DOHH2 (cell line): Measurements from ENCODE around the gene STK16.

ENCODE experiments used
- H3F3A ChIP-seq: fragments of 200-600 bp; sonication (generic), shearing (Covaris generic); 2 replicates; pipeline ENCODE4 v1.6.0; 2016; ENCODE audit warnings: antibody characterized with exemption, mild to moderate bottlenecking; ENCODE audit not compliant: control insufficient read depth, insufficient read depth
- H3K27ac ChIP-seq: fragments of 200-600 bp; sonication (generic); 2 replicates; pipeline ENCODE4 v1.5.1; 2014; ENCODE audit warnings: low read depth, mild to moderate bottlenecking, low read length, moderate library complexity
- H3K27me3 ChIP-seq: fragments of 200-600 bp; sonication (generic); 2 replicates; pipeline ENCODE4 v1.6.1; 2014; ENCODE audit warnings: mild to moderate bottlenecking, low read length, mixed read lengths; ENCODE audit not compliant: control insufficient read depth
- H3K36me3 ChIP-seq: fragments of 200-600 bp; sonication (generic); 2 replicates; pipeline ENCODE4 v1.6.1; 2014; ENCODE audit warnings: mild to moderate bottlenecking, low read length, moderate library complexity, mixed read lengths; ENCODE audit not compliant: control insufficient read depth
- H3K4me1 ChIP-seq: fragments of 200-600 bp; sonication (generic); 2 replicates; pipeline ENCODE4 v1.6.1; 2014; ENCODE audit warnings: mild to moderate bottlenecking, low read length, mixed read lengths; ENCODE audit not compliant: control insufficient read depth
- H3K4me2 ChIP-seq: fragments of 200-600 bp; sonication (generic); 2 replicates; pipeline ENCODE4 v1.6.0; 2014; ENCODE audit warnings: mild to moderate bottlenecking, low read length, moderate library complexity
- H3K4me3 ChIP-seq: fragments of 200-600 bp; sonication (generic); 2 replicates; pipeline ENCODE4 v1.5.1; 2014; ENCODE audit warnings: mild to moderate bottlenecking, low read length, mixed read lengths
- H3K79me2 ChIP-seq: fragments of 200-600 bp; sonication (generic); 2 replicates; pipeline ENCODE4 v1.6.1; 2014; ENCODE audit warnings: mild to moderate bottlenecking, low read length, mixed read lengths; ENCODE audit not compliant: control insufficient read depth
- H3K9me2 ChIP-seq: fragments of 200-600 bp; sonication (generic); replicated peaks from 2 replicates; pipeline ENCODE4 v1.6.1; 2014; ENCODE audit warnings: mild to moderate bottlenecking, low read length, mixed read lengths; ENCODE audit not compliant: control insufficient read depth
- H3K9me3 ChIP-seq: fragments of 200-600 bp; sonication (generic); 2 replicates; pipeline ENCODE4 v1.6.1; 2014; ENCODE audit warnings: antibody characterized with exemption, low read length, mixed read lengths; ENCODE audit not compliant: control insufficient read depth, insufficient read depth
- H4K20me1 ChIP-seq: fragments of 200-600 bp; sonication (generic); 2 replicates; pipeline ENCODE4 v1.6.0; 2014; ENCODE audit warnings: low read depth, mild to moderate bottlenecking, antibody characterized with exemption, low read length, moderate library complexity; ENCODE audit not compliant: control insufficient read depth, insufficient read depth
- EZH2phosphoT487 ChIP-seq: fragments of 200-600 bp; sonication (generic); IDR thresholded peaks from 2 replicates; pipeline ENCODE4 v1.6.1; 2017; ENCODE audit warnings: borderline replicate concordance, mild to moderate bottlenecking, antibody characterized with exemption, low read length, moderate library complexity, mixed read lengths
- TF ChIP-seq, protein P1 (sequence below): fragments of 200-600 bp; sonication (generic); IDR thresholded peaks from one replicate; pipeline ENCODE4 v1.5.1; 2014; ENCODE audit warnings: antibody characterized with exemption, mild to moderate bottlenecking, low read depth, low read length; ENCODE audit not compliant: poor library complexity, severe bottlenecking

STK16 gene

DNA sequence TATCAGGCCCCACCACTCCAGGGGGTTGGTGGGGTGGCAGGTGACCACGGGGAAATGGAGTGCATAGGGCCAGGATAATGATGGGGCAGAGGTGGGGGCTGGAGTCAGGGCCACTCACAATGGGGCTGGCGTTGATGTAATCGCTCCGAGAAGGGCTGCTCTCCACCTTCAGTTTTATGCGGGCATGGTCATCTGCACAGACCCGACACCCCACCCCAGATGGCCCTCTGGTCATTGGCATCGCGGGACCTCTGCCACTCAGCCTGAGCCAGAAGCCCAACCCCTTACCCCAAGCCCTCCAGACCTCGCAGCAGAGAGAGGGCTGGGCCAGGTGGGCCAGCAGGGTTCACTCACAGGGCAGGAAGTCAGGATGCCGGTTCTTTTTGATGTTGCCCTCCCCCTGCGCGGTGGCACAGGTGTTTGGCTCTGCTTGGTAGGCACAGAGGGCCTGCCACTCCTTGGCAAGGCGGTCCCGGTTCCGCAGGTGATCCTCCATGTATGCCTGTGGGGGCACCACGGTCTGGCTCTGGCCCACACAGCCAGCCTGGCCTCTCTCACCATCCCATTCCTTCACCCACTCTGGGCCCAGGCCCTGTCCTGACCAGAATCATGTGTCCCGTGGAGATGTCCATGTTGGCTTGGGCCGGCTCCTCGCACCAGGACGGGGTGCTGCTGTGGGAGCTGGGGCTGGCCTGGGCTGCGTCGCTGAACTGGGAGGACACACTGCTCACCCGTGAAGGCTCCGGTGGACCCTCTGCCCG, 51.5 kb downstream of the STK16 start:
- Histone ChIP-seq H3F3A (peaks cover 2% of the 10 kb centered on the region; the same call in 1 of the 2 replicates), H3K4me2 (no peak overlapping the region), H3K9me2 (no peaks in the 10 kb centered on the region), H3K36me3 (no peaks in the 10 kb centered on the region), H4K20me1 (no peaks in the 10 kb centered on the region), H3K27me3 (peaks cover 30% of the 10 kb centered on the region), H3K79me2 (no peaks in the 10 kb centered on the region), H3K4me1 (peaks cover 22% of the 10 kb centered on the region), H3K27ac (no peak overlapping the region), H3K4me3 (no peak overlapping the region), H3K9me3 (no peaks in the 10 kb centered on the region)
- TF ChIP-seq, protein P1, sequence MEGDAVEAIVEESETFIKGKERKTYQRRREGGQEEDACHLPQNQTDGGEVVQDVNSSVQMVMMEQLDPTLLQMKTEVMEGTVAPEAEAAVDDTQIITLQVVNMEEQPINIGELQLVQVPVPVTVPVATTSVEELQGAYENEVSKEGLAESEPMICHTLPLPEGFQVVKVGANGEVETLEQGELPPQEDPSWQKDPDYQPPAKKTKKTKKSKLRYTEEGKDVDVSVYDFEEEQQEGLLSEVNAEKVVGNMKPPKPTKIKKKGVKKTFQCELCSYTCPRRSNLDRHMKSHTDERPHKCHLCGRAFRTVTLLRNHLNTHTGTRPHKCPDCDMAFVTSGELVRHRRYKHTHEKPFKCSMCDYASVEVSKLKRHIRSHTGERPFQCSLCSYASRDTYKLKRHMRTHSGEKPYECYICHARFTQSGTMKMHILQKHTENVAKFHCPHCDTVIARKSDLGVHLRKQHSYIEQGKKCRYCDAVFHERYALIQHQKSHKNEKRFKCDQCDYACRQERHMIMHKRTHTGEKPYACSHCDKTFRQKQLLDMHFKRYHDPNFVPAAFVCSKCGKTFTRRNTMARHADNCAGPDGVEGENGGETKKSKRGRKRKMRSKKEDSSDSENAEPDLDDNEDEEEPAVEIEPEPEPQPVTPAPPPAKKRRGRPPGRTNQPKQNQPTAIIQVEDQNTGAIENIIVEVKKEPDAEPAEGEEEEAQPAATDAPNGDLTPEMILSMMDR: no peak

DNA sequence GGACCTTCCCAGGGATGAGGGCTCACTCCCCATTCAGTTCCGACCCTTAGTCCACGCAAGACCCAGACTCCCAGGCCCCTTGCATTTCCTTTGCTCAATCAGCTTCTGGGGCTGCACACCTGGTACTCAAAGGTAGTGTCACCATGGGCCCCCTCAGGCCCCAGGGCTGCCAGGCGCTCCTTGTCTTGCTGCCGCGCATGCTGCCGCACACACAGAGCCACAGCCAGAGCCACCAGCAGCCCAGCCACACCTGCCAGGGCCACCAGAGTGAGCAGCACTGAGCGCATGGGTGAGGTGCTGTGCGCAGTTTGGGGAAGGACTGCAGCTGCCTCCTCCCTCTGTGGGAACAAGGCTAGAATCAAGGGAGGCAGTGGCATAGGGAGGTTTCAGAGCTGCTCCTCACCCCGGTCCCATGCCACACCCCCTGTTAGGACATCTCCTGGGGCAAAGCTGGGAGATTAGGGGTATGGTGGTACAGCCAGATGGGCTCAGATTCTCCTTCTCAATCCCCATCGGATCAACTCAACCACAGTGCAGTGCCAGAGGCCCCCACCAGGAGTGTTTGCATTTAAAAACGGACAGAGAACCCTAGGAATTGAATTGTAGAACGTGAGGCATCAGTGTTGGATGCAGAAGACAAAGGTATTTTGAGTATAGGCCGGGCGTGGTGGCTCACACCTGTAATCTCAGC, 52.6 kb downstream of the STK16 start:
- TF ChIP-seq, protein P1: no peak
- TF ChIP-seq EZH2phosphoT487: no peak
- Histone ChIP-seq H3K79me2 (no peaks in the 10 kb centered on the region), H3K36me3 (no peaks in the 10 kb centered on the region), H3K4me2 (no peak overlapping the region), H3K9me2 (no peaks in the 10 kb centered on the region), H3K27me3 (peaks cover 39% of the 10 kb centered on the region), H4K20me1 (no peaks in the 10 kb centered on the region), H3K9me3 (no peaks in the 10 kb centered on the region), H3K27ac (no peak overlapping the region), H3F3A (peaks cover 2% of the 10 kb centered on the region; the same call in 1 of the 2 replicates), H3K4me3 (no peak overlapping the region), H3K4me1 (peaks cover 22% of the 10 kb centered on the region)

DNA sequence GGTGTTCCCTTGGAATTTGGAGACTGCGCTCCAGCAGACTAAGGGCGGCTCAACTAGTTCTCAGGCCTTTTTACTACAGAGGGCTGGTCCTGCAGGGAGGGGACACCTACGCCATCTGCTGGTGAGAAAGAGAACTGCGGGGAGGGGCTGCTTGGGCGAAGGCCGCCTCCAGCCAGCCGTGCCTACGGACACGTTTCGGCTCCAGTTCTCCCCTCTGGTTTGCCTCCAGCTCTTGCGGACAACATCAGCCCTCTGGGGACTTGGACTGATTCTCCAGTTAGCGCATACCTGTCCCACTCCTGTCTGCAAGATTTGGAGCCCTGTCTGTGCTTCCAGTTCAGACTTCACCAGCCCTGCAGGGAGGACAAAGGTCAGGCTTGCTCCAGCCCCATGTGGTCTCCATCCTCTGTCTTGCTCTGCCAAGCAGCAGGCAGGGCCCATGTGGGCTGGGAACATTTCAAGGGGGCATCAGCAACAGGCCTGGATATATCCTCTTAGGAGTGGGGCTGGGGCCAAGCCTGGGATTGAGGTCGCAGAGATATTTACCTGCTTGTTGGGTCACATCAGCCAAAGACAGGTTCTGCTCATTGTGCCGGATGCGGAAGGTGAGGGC, 53.6 kb downstream of the STK16 start:
- peaks cover 2% of the 10 kb centered on the region; the same call in 1 of the 2 replicates for H3F3A ChIP-seq
- no peaks in the 10 kb centered on the region for H3K36me3 ChIP-seq
- H3K4me3 ChIP-seq: no peak overlapping the region
- no peaks in the 10 kb centered on the region for H3K79me2 ChIP-seq
- H3K9me2 ChIP-seq: no peaks in the 10 kb centered on the region
- H3K9me3 ChIP-seq: no peaks in the 10 kb centered on the region
- H3K27ac ChIP-seq: no peak overlapping the region
- TF ChIP-seq, protein P1: peak; percentile 90
- TF ChIP-seq EZH2phosphoT487: no peak
- peaks cover 49% of the 10 kb centered on the region for H3K27me3 ChIP-seq
- peaks cover 19% of the 10 kb centered on the region for H3K4me1 ChIP-seq
- H4K20me1 ChIP-seq: no peaks in the 10 kb centered on the region
- H3K4me2 ChIP-seq: peak overlapping the region; percentile 29; the same call in 1 of the 2 replicates
